Measurements from ENCODE around the gene TMEM60.
"Not testable (repeated sequence)": the region's sequence is repeated elsewhere in the genome, so short reads cannot be mapped to it uniquely, and the experiment has no call there.

Gene TMEM60

DNA sequence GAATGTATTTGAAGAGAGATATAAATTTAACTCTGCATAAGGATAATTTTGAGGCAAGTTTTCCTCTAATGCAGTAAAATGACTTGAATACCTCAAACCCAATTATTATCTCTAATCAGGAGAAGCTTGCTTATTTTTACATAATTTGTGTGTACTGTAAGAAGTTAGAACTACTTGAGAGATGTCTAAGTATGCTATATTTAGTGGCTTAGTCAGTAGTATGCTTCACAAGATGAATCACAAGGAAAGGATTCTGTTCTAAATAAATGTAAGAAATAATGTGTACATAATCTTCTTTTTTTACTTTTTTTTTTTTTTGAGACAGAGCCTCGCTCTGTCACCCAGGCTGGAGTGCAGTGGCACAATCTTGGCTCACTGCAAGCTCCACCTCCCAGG lies 14.1 kb upstream of the TMEM60 start:
- in situ Hi-C loops (cut with HindIII; ENCODE audit: low sequenced_read_pairs) = no loop called here

DNA sequence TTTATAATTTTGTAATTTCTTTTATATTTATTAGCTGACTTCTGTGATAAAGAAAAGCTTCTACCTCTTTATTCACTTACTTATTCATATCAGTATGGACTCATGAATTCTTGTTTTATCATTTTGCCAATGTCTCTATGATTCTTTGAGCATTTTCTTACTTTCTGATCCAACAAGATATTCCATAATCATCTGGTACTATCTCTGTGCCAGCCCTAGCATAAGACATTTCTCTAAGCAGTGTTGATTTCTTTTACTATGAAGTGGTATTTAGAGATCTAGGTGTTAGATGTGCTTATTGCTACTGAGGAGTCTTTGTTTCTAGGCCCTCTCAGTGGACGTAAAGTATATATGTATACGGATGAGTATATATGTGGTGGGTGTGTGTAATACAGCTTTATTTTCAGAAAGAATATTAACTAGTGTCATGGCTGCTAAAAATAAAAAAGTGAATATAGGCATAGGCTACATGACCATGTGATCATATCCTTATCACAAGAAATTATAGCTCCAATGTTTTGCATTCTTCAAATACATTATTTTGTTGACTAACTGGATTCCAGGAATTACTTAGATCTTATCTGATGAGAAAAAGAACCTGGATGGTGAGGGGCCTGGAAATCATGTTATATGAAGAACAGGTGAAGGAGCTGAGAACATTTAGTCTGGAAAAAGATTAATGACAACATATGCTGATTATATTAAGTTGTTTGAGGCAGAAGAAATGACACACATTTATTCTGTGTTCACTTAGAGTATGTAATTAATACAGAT lies 13.5 kb upstream of the TMEM60 start:
- in situ Hi-C loops (cut with HindIII; ENCODE audit: low sequenced_read_pairs) = no loop called here

DNA sequence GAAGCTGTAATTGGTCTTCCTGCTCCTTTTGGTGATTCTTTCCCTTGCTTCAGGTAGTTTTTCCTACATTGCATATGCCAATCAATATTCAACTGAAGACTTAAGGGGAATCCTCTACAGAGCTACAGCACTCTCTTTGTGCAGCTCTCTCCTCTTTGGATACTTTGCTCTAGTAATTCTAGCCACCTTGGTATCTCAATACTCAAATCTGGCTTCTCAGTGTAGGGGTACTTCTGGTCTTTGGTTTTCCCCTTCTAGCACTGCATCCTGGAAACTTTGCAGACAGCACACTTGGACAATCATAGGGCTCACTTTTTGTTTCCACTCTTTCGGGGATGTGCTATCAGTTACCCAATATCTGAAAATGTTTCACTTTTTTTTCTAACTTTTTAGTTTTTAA lies 10.3 kb upstream of the TMEM60 start:
- in situ Hi-C loops (cut with HindIII; ENCODE audit: low sequenced_read_pairs) = no loop called here

DNA sequence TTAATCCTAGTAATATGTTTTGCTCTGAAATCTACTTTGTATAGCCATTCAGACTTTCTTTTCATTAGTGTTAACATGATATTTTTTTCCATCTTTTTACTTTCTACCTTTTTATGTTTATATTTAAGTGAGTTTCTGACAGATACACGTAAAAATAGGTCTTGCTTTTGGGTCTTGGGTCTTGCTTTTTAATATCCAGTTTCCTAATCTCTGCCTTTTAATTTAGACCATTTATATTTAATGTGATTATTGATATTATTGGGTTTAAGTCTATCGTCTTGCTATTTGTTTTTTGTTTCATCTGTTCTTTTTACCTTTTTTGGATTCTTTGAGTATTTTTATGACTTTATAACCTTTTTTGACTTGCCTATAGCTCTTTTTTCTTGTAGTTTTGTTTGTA lies 8.2 kb upstream of the TMEM60 start:
- in situ Hi-C loops (cut with HindIII; ENCODE audit: low sequenced_read_pairs) = no loop called here

DNA sequence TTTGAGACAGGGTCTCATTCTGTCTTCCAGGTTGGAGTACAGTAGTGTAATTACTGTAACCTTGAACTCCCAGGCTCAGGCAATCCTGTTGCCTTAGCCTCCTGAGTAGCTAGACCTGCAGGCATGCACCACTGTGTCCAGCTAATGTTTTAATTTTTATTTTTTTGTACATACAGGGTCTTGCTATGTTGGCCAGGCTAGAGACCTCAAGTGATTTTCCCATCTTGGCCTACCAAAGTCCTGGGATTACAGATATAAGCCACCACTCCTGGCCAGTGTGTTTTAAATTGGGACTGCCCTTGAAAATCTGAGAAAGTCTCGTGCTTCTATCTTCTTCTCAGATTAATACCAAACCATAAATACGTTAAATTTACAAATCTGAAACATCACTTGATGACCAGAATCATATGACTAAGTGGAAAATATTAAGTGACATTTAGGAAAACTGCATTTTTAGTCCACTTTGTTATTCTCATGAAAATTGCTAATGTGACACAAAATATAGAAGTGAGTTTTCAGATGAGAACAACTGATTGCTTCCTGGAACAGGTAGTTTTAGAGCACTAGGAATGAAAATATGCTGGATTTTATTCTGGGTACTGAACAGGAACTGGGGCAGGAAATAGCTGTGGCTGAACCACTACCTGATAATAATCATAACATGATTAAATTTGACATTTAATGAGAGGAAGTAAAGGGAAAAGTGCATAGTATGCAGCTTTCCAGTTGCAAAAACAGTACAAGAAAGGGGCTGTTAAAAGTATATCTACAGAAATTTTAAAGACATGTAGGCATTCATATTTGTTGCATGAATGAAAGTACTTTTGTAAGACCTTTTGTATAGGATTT lies 4.5 kb upstream of the TMEM60 start:
- in situ Hi-C loops (cut with HindIII; ENCODE audit: low sequenced_read_pairs) = no loop called here

DNA sequence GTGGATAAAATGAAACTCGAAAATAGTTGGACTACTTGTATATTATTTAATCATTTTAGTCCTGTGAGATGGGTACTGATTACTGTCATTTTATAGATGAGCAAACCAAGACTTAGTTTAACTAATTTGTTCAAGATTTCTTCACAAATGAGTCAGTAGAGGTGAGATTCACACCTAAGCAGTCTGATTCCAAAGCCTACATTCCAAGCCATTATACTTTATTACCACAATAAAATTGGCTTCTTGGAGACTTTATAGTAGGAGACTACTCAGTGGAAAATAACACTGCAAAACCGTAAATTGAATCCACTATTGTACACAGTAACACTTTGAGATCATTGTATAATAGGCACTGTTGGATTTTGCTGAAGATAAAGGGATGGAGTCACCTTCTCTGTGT lies 2.5 kb upstream of the TMEM60 start:
- in situ Hi-C loops (cut with HindIII; ENCODE audit: low sequenced_read_pairs) = no loop called here

DNA sequence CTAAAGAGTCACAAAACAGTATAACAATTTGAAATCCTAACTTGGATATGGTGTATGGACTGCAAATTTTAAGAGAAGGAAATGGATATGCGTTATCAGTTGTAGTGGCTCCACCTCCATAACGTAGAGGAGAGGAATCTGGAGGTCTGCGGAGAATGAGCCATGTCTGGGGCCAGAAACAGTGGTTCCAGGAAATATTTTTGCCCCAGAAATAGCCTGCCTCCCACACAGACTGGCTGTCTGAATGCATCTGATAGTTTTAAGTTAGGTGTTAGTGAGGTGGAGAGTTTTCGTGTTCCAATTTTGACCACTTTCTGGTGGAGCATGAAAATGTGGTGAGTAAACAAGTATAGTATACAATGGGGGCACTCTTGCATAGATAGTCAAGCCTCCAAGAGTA lies 1.9 kb upstream of the TMEM60 start:
- in situ Hi-C loops (cut with HindIII; ENCODE audit: low sequenced_read_pairs) = no loop called here

DNA sequence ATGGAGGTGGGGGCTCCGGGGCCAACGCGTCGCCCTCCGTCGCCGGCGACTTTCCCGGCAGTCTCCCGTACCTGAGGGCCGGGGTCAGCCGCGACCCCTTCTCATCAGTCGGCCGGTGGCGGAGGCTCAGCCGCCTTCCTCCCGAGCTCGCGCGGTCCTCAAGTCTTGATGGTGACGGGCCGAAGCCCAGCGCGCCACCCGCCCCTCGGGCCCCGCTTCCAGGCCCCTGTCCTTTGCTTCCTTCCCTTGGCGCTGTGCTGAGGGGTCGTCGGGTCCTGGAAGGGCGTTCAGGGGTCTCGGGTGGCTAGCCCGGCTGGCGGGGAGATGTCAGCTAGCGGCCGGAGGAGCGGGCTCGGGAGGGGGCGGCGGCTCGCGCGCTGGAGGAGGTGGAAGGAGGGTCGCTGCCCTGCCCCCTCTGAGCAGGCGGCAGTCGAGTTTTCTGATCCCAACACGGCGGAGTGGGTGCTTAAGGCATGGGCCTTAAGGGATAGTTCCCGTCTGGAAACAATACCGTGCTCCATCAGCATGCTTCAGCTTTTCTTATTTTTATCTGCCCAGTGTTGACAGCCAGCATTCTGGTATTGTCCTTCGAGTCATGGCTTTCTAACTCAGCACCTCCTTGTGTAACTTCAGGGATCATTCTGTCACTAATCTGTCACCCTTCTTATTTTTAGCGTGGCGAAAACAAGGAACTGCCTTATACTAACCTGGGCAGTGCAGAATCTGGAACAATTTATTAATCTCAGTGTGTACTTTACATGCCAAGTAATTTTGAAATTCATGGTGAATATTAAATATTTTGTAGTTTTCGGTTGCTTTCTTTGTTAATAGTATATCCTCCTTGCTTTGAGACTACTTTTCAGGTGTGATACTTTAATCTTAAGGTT lies 1.1 kb upstream of the TMEM60 start:
- in situ Hi-C loops (cut with HindIII; ENCODE audit: low sequenced_read_pairs) = no loop called here

DNA sequence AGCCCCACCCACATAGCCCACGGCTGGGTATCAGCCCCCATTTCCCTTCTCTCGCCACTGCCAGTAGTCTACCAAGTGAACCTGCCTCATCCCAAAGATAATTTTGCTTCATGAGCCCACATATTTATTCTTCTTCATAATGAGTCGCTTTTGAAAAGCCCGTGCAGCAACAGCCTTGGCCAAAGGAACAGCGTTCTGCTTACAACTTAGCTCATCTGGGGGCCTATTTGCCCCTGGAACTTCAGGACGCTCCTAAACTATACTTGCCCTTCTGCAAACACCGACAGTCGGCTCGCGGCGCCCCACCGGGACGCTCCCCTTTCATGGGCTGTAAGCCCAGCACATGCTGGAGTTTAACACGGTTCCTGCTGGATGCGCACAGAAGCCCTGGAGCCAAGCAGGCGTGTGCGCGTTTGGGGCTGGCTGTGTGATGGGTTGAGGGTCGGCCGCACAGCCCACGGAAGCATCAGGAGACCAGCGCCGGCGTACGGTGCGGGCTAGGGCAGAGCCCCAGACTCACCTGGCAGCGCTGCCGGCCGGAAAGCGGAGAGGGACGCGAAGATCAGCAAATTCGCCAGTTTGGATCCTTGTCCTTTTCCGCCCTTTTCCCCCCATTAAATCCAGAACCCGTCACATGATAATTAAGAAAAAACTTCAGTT lies 370 bp downstream of the TMEM60 start:
- in situ Hi-C loops (cut with HindIII; ENCODE audit: low sequenced_read_pairs) = no loop called here

DNA sequence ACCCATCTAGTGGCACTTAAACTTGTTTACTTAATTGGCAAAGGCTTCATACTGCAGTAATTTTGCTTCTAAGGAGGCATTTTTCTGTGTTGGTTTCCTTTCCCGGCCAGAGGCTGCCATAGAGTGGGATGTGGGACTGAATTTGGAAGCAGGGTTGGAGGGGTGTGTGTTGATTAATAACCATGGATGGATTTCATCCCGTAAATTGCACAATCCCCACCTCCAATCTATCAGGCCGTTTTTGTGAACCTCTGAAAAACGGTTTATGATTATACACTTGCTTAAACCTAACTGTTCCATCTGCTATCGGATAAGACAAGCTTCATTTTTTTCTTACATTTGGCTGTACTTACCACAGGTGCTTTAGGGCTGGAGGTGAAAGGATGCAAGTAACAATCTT lies 1.3 kb downstream of the TMEM60 start:
- in situ Hi-C loops (cut with HindIII; ENCODE audit: low sequenced_read_pairs) = no loop called here

DNA sequence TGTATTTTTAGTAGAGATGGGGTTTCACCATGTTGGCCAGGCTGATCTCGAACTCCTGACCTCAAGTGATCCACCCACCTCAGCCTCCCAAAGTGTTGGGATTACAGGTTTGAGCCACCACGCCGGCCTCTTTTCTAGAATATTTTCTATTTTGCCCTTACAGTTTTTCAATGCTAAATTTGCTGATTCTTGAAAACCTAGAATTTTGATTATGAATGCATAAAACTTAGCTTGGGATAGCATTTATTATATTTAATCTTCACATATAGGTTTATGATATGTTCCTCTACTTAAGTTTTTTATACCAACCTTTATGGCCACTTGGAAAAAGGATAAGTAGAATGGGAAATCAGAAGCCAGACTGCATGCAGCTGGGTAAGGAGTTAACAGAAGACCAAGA lies 2.1 kb downstream of the TMEM60 start:
- in situ Hi-C loops (cut with HindIII; ENCODE audit: low sequenced_read_pairs) = no loop called here

DNA sequence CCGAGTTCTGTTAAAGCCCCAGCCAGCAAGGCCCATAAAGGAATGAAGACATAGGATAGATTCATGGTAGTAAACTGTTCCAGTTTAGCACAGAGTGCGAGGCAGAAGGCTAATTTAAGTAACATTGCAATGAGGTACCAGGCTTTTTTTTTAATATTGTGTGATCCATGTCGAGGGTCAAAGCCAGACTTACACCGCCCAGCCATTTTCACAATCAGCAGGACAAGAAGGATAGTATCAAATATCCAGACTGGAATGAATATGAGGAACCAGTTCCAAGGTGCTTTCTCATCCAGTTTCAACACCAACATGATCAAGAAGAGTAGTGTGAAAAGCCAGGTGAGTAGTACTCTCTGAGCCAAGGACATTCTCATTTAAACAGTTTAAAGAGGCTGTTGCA lies 4.2 kb downstream of the TMEM60 start:
- in situ Hi-C loops (cut with HindIII; ENCODE audit: low sequenced_read_pairs) = no loop called here

DNA sequence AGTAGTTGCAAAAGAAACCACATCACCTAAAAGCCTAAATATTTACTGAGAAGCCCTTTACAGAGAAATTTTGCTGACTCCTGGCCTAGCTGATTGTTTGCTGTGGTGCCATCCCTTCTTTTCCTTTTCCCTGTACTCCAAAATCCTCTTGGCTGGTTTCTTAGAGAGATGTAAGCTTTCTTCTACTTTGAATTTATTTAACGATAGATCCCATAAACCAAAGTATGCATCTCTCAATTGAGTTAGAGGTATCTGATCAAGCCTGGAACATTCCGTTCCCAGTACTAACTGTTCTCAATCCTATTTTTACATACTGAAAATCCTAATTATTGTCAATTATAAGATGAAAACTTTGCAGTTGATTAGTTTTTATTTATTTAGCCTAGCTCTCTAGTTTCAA lies 6.3 kb downstream of the TMEM60 start:
- in situ Hi-C loops (cut with HindIII; ENCODE audit: low sequenced_read_pairs) = no loop called here

DNA sequence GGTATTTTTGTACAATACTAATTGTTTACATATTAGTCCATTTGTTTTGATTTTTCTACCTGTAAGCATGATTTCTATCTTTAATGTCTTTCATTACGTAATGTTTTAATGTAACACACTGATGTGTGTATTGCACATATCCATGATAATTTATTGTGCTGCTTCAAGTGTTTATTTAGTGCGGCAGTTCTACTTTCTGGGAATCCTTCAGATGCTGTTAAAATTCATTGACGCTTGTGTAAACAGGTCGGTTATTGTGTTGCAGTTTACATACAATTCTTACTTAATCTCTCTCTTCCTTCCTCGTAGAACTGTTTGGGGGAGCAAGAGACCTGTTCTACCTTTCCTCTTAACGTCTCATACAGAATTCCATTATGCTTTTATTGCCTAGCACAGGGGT lies 6.9 kb downstream of the TMEM60 start:
- in situ Hi-C loops (cut with HindIII; ENCODE audit: low sequenced_read_pairs) = no loop called here

DNA sequence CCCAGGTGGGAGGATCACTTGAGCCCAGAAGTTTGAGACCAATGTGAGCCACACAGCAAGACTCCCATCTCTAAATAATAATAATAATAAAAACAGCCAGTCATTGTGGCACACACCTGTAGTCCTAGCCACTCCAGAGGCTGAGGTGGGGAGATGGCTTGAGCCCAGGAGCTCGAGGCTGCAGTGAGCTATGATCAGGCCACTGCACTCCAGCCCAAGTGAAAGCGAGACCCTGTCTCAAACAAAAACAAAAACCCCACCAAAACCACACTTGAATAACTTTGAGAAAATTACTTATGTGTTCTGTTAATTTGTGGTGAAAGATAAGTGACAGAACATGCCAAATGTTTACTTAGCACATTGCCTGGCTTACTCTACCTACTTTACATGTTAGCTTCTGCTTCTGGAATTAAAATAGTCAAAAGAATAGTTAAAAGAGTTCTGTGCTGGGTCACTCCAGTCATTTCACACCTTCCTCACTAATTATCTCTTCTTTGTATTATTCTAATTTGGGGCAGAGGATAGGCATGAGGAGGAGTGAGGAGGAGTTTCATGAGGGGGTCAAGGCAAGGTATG lies 9.8 kb downstream of the TMEM60 start:
- in situ Hi-C loops (cut with HindIII; ENCODE audit: low sequenced_read_pairs) = no loop called here

DNA sequence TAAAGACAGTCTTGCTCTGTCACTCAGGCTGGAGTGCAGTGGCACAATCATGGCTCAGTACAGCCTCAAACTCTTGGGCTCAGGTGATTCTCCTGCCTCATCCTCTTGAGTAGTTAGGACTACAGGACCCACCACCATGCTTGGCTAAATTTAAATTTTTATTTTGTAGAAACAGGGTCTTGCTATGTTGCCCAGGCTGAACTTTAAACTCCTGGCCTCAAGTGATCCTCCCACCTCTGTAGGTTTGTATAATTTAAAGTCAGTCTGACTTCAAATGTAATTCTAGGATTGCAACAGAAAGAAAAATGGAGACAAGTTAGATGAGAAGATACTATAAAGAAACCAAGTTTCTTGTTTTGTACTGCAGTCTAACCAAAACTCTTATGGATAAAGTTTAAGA lies 11.5 kb downstream of the TMEM60 start:
- in situ Hi-C loops (cut with HindIII; ENCODE audit: low sequenced_read_pairs) = no loop called here

DNA sequence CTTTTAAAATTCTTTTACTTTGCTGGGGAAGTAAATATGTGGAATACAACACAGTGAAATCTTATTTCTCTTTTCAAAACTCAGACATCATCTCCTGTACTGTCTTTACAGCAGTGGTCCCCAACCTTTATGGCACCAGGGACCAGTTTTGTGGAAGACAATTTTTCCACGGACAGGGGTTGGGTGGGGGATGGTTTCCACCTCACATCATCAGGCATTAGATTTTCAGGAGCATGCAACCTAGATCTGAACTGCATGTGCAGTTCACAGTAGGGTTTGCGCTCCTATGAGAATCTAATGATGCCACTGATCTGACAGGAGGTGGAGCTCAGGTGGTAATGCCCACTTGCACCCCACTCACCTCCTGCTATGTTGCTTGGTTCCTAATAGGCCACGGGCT lies 12.2 kb downstream of the TMEM60 start:
- in situ Hi-C loops (cut with HindIII; ENCODE audit: low sequenced_read_pairs) = no loop called here

DNA sequence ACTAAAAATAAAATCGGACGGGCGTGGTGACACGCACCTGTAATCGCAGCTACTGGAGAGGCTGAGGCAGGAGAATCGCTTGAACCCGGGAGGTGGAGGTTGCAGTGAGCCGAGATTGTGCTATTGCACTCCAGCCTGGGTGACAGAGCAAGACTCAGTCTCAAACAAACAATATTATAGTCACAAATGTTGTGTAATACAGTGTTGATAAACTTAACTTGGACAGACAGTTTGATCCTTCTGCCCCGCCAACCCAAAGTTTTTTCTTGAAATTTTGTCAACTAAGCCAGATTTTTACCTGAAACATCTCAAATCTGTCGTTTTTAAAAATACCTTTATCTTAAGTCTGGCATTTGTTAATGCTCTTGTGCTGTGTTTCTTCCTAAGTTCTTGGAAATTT lies 13.8 kb downstream of the TMEM60 start:
- in situ Hi-C loops (cut with HindIII; ENCODE audit: low sequenced_read_pairs) = not testable (repeated sequence)

DNA sequence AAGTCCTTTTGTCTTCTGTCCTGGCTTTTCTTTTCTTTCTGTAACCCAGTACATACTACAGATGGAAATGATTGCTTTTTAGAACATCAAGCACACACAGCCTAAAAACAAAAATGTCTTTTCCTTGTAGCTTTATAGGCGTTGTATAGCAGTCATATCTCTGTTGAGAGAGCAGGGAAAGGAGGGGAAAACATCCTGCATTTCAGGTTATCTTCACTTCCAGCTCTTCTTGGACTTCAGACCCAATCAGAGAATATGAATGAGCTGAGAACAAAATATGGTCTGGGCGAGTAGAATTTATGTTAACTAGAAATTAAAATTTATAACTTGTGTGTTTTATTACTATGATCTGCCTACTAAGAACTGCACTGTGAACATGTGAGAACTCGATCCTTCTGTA lies 14.7 kb downstream of the TMEM60 start:
- in situ Hi-C loops (cut with HindIII; ENCODE audit: low sequenced_read_pairs) = no loop called here

DNA sequence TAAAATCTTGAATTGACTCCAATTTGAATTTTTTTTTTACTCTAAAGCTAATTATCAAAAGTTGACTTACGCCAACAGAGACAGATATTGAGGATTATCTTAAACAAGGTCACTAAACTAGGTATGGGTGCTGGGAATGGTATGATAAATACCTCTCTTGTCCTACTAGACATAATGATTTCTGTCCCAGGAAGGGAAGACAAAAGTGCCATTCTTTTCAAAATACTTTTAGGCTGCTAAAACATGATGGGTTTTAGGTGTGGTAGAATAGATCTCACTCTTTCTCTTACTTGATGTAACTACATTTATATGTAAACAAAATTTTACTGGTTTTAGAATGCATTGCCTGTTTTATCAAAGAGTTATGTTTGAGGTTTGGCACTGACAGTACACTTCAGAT lies 15.1 kb downstream of the TMEM60 start:
- in situ Hi-C loops (cut with HindIII; ENCODE audit: low sequenced_read_pairs) = no loop called here

DNA sequence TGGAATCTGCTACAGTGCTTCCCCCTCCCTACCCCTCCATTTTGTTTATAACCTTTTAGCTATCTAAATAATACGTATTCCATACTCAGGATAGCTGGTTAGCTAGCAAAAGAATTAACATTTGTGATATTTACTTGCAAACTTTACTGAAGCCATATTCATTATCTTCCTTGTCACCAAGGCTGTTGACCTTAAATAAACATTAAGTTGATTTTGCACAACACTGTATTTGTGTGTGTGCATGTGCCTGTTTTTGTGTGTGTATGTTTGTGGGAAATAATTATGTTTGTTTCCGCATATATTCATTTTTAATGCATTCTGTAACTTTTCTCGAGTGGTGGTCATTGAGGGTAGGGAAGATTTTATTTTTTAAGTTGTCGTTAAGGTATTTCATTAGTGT lies 15.9 kb downstream of the TMEM60 start:
- in situ Hi-C loops (cut with HindIII; ENCODE audit: low sequenced_read_pairs) = no loop called here
